ENCODE measurements around the gene RNF113B.

RNF113B gene

GRCh38 chr13:98173431-98174152 is 3.5 kb downstream of the RNF113B start:
- DNase-seq: no peak

GRCh38 chr13:98172590-98173422 is 4.3 kb downstream of the RNF113B start:
- DNase-seq: no peak

- DNase-seq: no peak
These were observed 5.0 kb downstream of the RNF113B start for GRCh38 chr13:98171900-98172589.

- no peak for DNase-seq
These were observed 7.7 kb downstream of the RNF113B start for GRCh38 chr13:98169331-98169730.

GRCh38 chr13:98162935-98163334 is 14.1 kb downstream of the RNF113B start:
- no peak for DNase-seq

DNA sequence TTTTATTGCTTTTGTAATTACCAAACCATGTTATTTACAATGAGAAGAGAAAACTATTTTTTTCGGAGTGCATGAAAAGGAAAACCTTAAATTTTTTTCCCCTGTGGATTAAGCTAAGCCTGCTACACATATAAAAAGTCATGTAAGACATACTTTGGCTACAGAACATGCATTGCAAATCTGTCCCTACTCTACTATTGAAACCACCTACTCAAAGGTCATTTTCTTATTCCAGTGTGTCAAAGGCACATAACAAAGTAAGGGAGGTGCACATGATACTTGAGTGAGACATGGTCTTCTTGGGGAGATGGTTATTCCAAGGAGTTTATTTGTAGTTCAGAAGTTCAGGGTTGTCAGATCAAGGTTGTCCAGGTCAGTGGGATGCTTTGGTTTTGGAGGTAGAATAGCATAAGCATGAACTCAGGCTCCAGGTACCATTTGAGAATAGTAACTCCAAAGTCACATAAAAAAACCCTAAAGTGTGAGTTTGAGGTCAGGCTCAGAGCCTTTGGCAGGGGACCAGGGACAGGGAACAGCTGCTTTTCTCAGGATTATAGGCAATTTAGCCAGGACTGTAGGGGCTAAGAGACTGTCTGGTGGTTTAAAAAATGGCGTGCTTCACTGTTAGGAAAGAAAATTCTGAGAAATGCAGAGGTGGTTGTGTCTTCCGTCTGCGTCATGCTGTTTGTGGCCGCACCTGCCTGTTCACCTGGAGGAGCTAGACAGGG is 18.7 kb downstream of the RNF113B start:
- DNase-seq: no peak

DNA sequence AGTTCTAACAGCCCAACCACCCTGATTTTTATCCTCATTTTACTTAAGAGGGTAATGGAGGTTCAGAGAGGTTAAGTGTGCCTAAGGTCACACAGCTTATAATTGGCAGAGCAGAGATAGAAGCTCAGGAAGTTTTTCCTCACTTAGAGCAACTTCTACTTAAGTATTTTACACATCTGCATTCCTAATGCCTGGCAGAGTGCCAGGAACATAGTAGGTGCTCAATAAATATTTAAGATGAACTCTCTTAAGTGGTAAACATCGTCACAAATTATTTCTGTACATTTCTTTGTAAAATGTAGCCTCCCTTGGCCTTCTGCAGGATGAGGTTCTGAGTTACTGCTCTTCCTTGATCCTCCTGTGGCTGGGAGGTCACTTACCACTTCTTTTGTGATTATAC is 19.5 kb downstream of the RNF113B start:
- no peak for DNase-seq

- DNase-seq: no peak
These were observed 19.9 kb downstream of the RNF113B start for GRCh38 chr13:98157188-98157587.

- DNase-seq: no peak
These were observed 20.8 kb downstream of the RNF113B start for GRCh38 chr13:98156259-98156658.

GRCh38 chr13:98155475-98156109 is 21.5 kb downstream of the RNF113B start:
- DNase-seq: no peak

DNA sequence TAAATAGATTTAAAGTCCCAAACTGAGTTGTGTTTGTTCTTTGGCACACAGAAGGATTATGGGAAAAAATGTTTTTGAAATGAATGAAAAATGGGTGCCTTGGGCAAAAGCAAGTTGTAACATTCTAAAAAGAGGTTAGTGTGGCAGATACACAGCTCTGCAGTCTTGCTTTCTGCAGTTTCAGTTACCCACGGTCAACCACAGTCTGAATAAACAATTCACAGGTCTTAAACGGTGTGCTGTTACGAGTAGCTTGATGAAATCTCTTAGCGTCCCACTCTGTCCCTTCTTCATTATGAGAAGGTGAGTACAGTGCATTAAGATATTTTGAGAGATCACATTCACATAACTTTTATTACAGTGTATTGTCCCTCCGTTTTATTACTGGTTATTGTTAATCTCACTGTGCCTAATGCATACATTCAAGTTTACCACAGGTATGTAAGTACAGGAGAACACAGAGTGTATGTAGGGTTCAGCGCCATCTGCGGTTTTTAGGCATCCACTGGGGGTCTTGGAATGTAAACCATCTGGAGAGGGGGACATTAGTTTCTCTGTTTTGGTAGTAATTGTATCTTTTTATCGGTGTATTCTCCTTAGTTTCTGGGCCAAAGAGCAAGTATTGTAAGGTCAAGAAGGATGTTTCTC is 26.1 kb downstream of the RNF113B start:
- no peak for DNase-seq

- DNase-seq: no peak
These were observed 29.5 kb downstream of the RNF113B start for GRCh38 chr13:98147521-98147920.

DNA sequence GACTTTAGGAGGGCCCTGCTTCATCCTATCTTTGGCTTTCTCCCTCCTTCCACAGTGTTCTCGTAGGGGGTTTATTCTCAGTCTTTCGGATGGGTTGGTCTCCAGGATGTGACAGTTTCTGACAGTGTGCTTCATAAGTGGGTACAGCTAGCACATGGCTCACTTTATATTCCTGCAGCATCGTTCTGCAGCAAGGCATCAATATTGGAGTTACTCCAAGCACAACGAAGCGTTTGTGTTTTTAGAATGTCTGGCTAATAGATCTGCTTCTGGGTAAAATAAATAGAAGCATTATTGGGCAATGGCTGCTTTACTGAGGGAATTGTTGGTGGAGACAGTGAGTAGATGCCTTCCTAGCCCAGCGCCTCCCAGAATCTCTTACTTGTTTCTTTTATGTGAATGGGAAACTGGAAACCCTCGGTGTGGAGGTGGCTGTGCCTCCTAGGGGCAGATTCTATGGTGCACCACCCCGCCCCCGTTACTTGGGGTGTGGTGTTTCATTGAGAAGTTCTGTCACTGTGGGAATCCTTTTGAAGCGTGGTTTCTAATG is 32.2 kb downstream of the RNF113B start:
- DNase-seq: no peak

- no peak for DNase-seq
These were observed 32.9 kb downstream of the RNF113B start for GRCh38 chr13:98144027-98144741.

- DNase-seq: no peak
These were observed 33.5 kb downstream of the RNF113B start for GRCh38 chr13:98143601-98144026.

DNA sequence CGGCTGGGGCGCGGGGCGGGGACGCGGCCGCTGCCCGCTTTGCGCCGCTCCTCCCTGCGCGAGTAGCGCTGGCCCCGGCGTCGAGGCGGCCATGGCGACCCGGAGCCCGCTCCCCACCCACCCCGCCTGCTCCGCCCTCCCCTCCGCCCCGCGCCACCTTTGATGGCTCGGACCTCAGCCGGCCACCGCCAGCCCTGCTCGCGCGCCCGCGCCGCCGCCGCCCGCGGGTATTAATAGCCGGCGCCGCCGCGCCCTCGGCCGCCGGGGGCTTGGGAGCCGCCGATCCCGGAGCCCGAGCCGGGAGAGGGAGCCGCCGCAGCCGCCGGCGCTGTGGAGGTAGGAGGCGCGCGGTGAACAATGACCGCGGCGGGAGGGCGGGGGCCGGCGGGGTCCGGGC is 33.9 kb downstream of the RNF113B start:
- no peak for DNase-seq

DNA sequence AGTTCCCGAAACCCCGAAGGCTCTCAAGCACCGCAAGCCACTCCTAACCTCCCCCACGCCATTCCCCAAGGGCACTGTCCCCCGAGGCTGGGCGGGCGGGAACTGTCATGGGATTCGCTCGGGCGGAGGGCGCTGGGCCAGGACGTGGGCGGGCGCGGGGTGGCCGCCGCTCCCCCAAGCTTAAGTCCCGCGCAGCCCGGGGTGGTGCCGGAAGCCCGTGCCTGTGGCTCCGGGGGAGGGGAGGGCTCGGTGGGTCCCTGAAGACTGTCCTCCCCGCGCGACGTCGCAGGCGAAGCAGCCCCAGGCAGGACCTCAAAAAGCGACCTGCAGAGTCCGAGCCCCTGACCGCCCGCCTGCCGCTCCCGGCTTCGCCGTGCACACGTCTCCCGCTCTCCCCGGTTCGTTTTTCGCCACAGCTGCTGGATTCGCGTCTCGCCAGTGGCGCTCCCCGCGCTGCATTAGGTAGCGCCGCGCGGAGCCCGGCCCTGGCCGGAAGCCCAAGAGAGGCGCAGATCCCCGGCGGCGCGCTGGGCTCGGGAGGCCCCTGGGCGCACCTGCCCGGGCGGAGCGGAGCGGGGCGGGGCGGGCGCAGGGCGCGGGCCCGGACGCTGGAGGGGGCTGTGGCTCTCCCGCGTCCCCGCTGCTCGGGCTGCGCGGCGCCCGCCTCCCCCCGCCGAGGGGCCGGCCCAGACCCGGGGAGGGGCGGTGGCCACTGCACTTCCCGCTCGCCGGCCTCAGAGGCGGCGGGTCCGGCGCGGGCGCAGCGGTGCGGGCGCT is 34.5 kb downstream of the RNF113B start, which contains the start of gene FARP1:
Gene FARP1, plus strand, starts transcription at position 715 of the 777 bp plus-strand sequence. CDS start 70,149 bp downstream, outside the sequence.
- DNase-seq: peak; percentile 18

- no peak for DNase-seq
These were observed 35.3 kb downstream of the RNF113B start for GRCh38 chr13:98141509-98142379.

GRCh38 chr13:98141091-98141490 is 36.0 kb downstream of the RNF113B start:
- DNase-seq: no peak

Measured in NCI-H1048 (cell line).